H1 (cell line): ENCODE data around the gene SSX2IP. TPM values are rescaled to one million over a fixed set of nuclear protein-coding genes. Genes with fewer than 3 reads are reported as not detected.

ENCODE experiments used
- CTCF ChIA-PET: fragments of 300-600 bp; sonication (Branson Sonifier 250); formaldehyde crosslinking; loops from one replicate; lab custom pipeline; 2021; ENCODE audit not compliant: partially characterized antibody; lab: Charles Lee
- POLR2A ChIA-PET: fragments of 300-600 bp; sonication (Branson Sonifier 250); formaldehyde crosslinking; loops from one replicate; lab custom pipeline; 2021; ENCODE audit warnings: inconsistent platforms; ENCODE audit not compliant: partially characterized antibody; lab: Charles Lee
- DNase-seq, 2 experiments: peaks; one replicate each; pipeline versions ENCODE4 v3.0.0 to v3.0.0-alpha.2; 2010 to 2022; ENCODE audit warnings: low spot score in 2 of 2, low read depth in 1 of 2, mixed read lengths in 1 of 2
- FAIRE-seq: peaks from 2 replicates; lab custom pipeline; 2011; peaks lifted over from hg19 to GRCh38; lab: Jason Lieb, UNC
- H2AFZ ChIP-seq: 2 replicates; pipeline ENCODE4 v1.8.1; 2012; ENCODE audit warnings: low read length, inconsistent platforms
- H2AK5ac ChIP-seq: 2 replicates; pipeline ENCODE4 v1.6.1; 2013; ENCODE audit warnings: low read depth, low read length
- H2BK120ac ChIP-seq: replicated peaks from 2 replicates; pipeline ENCODE3; 2013; ENCODE audit warnings: low read depth, low read length, inconsistent platforms
- H2BK12ac ChIP-seq: 2 replicates; pipeline ENCODE4 v1.6.1; 2013; ENCODE audit warnings: low read depth, low read length
- H2BK15ac ChIP-seq: 2 replicates; pipeline ENCODE4 v1.6.1; 2013; ENCODE audit warnings: low read length
- H2BK20ac ChIP-seq: 2 replicates; pipeline ENCODE4 v1.6.1; 2013; ENCODE audit warnings: low read length
- H2BK5ac ChIP-seq: 2 replicates; pipeline ENCODE4 v1.6.1; 2013; ENCODE audit warnings: low read depth, low read length
- H3K14ac ChIP-seq: 2 replicates; pipeline ENCODE4 v1.6.1; 2013; ENCODE audit warnings: inconsistent platforms; ENCODE audit not compliant: insufficient read length
- H3K18ac ChIP-seq: 2 replicates; pipeline ENCODE4 v1.6.1; 2013; ENCODE audit warnings: low read length; ENCODE audit errors: extremely low read depth
- H3K23ac ChIP-seq: 2 replicates; pipeline ENCODE4 v1.6.1; 2013; ENCODE audit warnings: inconsistent platforms; ENCODE audit not compliant: insufficient read length
- H3K23me2 ChIP-seq: 2 replicates; pipeline ENCODE4 v1.6.1; 2013; ENCODE audit warnings: low read depth, low read length
- H3K27ac ChIP-seq: 2 replicates; pipeline ENCODE4 v1.6.1; 2011; ENCODE audit warnings: low read depth, low read length, inconsistent platforms
- H3K27me3 ChIP-seq, 4 experiments: replicated peaks in 1 of 4; 1 replicate in 1 of 4; 2 replicates in 3 of 4; pipeline versions ENCODE4 v1.6.1 to v1.8.1; 2011 to 2013; ENCODE audit warnings: low read length in 3 of 4, mild to moderate bottlenecking in 3 of 4, inconsistent platforms in 2 of 4, mixed read lengths in 2 of 4, moderate library complexity in 1 of 4; ENCODE audit not compliant: control insufficient read depth in 3 of 4, insufficient read depth in 3 of 4; ENCODE audit errors: extremely low read depth in 1 of 4
- H3K36me3 ChIP-seq, 4 experiments: 2 replicates each; pipeline versions ENCODE4 v1.6.1 to v1.8.1; 2011 to 2013; ENCODE audit warnings: mild to moderate bottlenecking in 4 of 4, low read length in 3 of 4, moderate library complexity in 2 of 4, control low read depth in 1 of 4, inconsistent platforms in 1 of 4; ENCODE audit not compliant: insufficient read depth in 4 of 4, control insufficient read depth in 2 of 4
- H3K4ac ChIP-seq: replicated peaks from 2 replicates; pipeline ENCODE3; 2013; ENCODE audit warnings: low read length, low read depth, mixed read lengths, inconsistent platforms; ENCODE audit not compliant: insufficient read length
- H3K4me1 ChIP-seq, 4 experiments: replicated peaks in 1 of 4; 1 replicate in 1 of 4; 2 replicates in 3 of 4; pipeline versions ENCODE4 v1.6.1 to v1.8.1; 2011 to 2013; ENCODE audit warnings: low read length in 3 of 4, inconsistent platforms in 2 of 4, mixed read lengths in 1 of 4; ENCODE audit not compliant: insufficient read depth in 4 of 4, control insufficient read depth in 3 of 4
- H3K4me2 ChIP-seq, 2 experiments: 2 replicates each; pipeline versions ENCODE4 v1.6.1 to v1.8.1; 2011 to 2013; ENCODE audit warnings: low read depth in 2 of 2, low read length in 2 of 2, control low read depth in 1 of 2, inconsistent platforms in 1 of 2, mild to moderate bottlenecking in 1 of 2; ENCODE audit not compliant: insufficient read depth in 1 of 2
- H3K4me3 ChIP-seq, 4 experiments: fragments of 200-600, 300-600 bp in 1 of 4; sonication (generic), shearing (Covaris generic), sonication (Bioruptor Twin) in 1 of 4; 2 replicates each; pipeline versions ENCODE4 v1.5.1 to v1.8.1; 2011 to 2016; ENCODE audit warnings: low read length in 4 of 4, low read depth in 3 of 4, control low read depth in 2 of 4, inconsistent platforms in 2 of 4, mild to moderate bottlenecking in 2 of 4, mixed read lengths in 1 of 4, moderate library complexity in 1 of 4; ENCODE audit not compliant: insufficient read depth in 2 of 4; ENCODE audit errors: extremely low read depth in 1 of 4
- H3K56ac ChIP-seq: replicated peaks from 2 replicates; pipeline ENCODE3; 2013; ENCODE audit warnings: low read depth, mild to moderate bottlenecking, mixed read lengths, low read length, inconsistent platforms; ENCODE audit not compliant: insufficient read length
- H3K79me1 ChIP-seq: 2 replicates; pipeline ENCODE4 v1.6.1; 2013; ENCODE audit warnings: low read depth, low read length, control low read depth
- H3K79me2 ChIP-seq, 2 experiments: 2 replicates each; pipeline versions ENCODE4 v1.6.1 to v1.8.1; 2012 to 2013; ENCODE audit warnings: low read length in 2 of 2, mild to moderate bottlenecking in 2 of 2, inconsistent platforms in 1 of 2; ENCODE audit not compliant: insufficient read depth in 2 of 2, control insufficient read depth in 1 of 2
- H3K9ac ChIP-seq, 4 experiments: replicated peaks in 1 of 4; 1 replicate in 1 of 4; 2 replicates in 3 of 4; pipeline versions ENCODE4 v1.6.1 to v1.8.1; 2011 to 2013; ENCODE audit warnings: low read depth in 3 of 4, low read length in 3 of 4, control low read depth in 2 of 4, mild to moderate bottlenecking in 2 of 4, moderate library complexity in 2 of 4, inconsistent platforms in 1 of 4; ENCODE audit errors: extremely low read depth in 1 of 4
- H3K9me3 ChIP-seq, 2 experiments: 2 replicates each; pipeline versions ENCODE4 v1.6.1 to v1.8.1; 2012 to 2013; ENCODE audit warnings: mild to moderate bottlenecking in 2 of 2, moderate library complexity in 2 of 2, control low read depth in 1 of 2, inconsistent platforms in 1 of 2, low read depth in 1 of 2, low read length in 1 of 2, mixed read lengths in 1 of 2; ENCODE audit not compliant: insufficient read depth in 2 of 2
- H4K20me1 ChIP-seq, 2 experiments: replicated peaks in 1 of 2; 2 replicates each; pipeline versions ENCODE3 to v1.8.1; 2011 to 2013; ENCODE audit warnings: inconsistent platforms in 2 of 2, low read length in 2 of 2, mild to moderate bottlenecking in 1 of 2; ENCODE audit not compliant: insufficient read depth in 2 of 2, control insufficient read depth in 1 of 2
- H4K5ac ChIP-seq: 2 replicates; pipeline ENCODE4 v1.6.1; 2013; ENCODE audit warnings: low read length, low read depth, mixed read lengths, inconsistent platforms; ENCODE audit not compliant: insufficient read length
- H4K8ac ChIP-seq: 2 replicates; pipeline ENCODE4 v1.8.0; 2013; ENCODE audit warnings: mild to moderate bottlenecking, moderate library complexity, low read length, inconsistent platforms; ENCODE audit not compliant: insufficient read depth; ENCODE audit errors: extremely low read depth
- H4K91ac ChIP-seq: replicated peaks from 2 replicates; pipeline ENCODE3; 2013; ENCODE audit warnings: low read length, mixed read lengths, inconsistent platforms; ENCODE audit not compliant: insufficient read length
- BACH1 ChIP-seq: IDR thresholded peaks from 2 replicates; pipeline ENCODE4 v1.6.1; 2012; ENCODE audit warnings: low read length, improper control_type of control experiment
- JUND ChIP-seq: IDR thresholded peaks from 2 replicates; pipeline ENCODE4 v1.6.1; 2011; ENCODE audit warnings: mild to moderate bottlenecking, improper control_type of control experiment, low read length
- POLR2AphosphoS5 ChIP-seq: IDR thresholded peaks from 2 replicates; pipeline ENCODE4 v1.6.1; 2011; ENCODE audit warnings: low read depth, low read length
- SP1 ChIP-seq: IDR thresholded peaks from 2 replicates; pipeline ENCODE4 v1.6.1; 2011; ENCODE audit warnings: low read depth, low read length
- YY1 ChIP-seq: IDR thresholded peaks from 2 replicates; pipeline ENCODE4 v1.6.1; 2011; ENCODE audit warnings: low read depth, mild to moderate bottlenecking, low read length
- whole genome bisulfite sequencing, 2 experiments: shearing (Covaris generic) in 1 of 2; methylation state at CpG; one replicate each; pipeline versions ENCODE4 v1.1.6 to v1.1.7; 2013 to 2015; ENCODE audit warnings: low lambda C conversion rate in 2 of 2, mixed read lengths in 2 of 2, inconsistent platforms in 1 of 2, low coverage in 1 of 2, missing lambda C conversion rate in 1 of 2; ENCODE audit not compliant: insufficient replicate concordance in 2 of 2, insufficient coverage in 1 of 2, insufficient read length in 1 of 2; ENCODE audit errors: extremely low coverage in 1 of 2, missing lambda C conversion rate in 1 of 2; 5-methylcytosine and 5-hydroxymethylcytosine counted together
- polyA plus RNA-seq, 7 experiments: library from polyadenylated mRNA; depleted of rRNA in 3 of 7; stranded (reverse) in 5 of 7; unstranded in 2 of 7; fragments of >200 nt in 5 of 7; fragments of 200-250 nt in 2 of 7; gene quantifications; 1 replicate in 5 of 7; 2 replicates in 1 of 7; 4 replicates in 1 of 7; pipeline versions ENCODE4 v1.2.1 to v1.2.3, GENCODE V29; 2011 to 2013; ENCODE audit warnings: missing spikeins in 2 of 7, mixed read lengths in 2 of 7
- total RNA-seq: library from RNA; stranded (reverse); fragmentation: NEBNext Ultra II Directional; extraction: Animal tissue kit (Norgen Biotek cat#: 25700); gene quantifications from 2 replicates; pipeline ENCODE4 v1.2.1, GENCODE V29; 2021

The SSX2IP gene
- total and polyA plus RNA-seq, 2 of the 8 experiments (the other 6 are each of a cell fraction or from before 2014, with no cell fraction given): 4.0 to 31.3 TPM

DNA sequence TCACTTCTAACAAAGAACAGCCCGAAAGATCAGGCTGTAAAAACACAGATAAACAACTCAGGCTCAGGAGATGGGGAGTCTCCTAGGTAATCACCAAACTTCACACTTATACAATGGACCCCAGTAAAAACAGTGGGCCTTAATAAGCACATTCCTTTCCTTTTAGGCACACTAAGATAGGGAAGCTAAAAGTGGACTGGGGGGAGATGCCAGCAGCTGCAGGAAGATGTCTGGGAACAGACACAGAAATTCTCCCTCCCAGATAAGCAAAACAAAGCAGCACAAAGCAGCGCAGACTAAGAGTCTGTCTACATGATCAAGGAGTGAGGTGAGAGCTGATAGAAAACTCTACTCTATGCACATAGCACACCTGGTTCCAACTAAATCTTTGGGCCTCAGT, 87.0 kb downstream of the SSX2IP start:
- no peak overlapping the region for H4K8ac ChIP-seq
- no peak overlapping the region for H4K5ac ChIP-seq
- no peak overlapping the region for H3K4ac ChIP-seq
- H3K23ac ChIP-seq: no peak overlapping the region
- TF ChIP-seq SP1: no peak
- no peak for TF ChIP-seq JUND
- TF ChIP-seq YY1: no peak
- TF ChIP-seq POLR2AphosphoS5: no peak
- TF ChIP-seq BACH1: no peak
- H3K18ac ChIP-seq: no peak overlapping the region
- no peak overlapping the region for H3K56ac ChIP-seq
- H3K4me3 ChIP-seq: no peak overlapping the region
- POLR2A ChIA-PET: no interaction called here
- no peak overlapping the region for H2BK20ac ChIP-seq
- no peaks in the 10 kb centered on the region for H4K20me1 ChIP-seq
- H3K14ac ChIP-seq: no peak overlapping the region
- no peak overlapping the region for H2AFZ ChIP-seq
- CTCF ChIA-PET: interaction anchor here (0.6 to 3.2 kb wide), 17 partner anchors 9 to 671 kb away, joined by 3 to 13 read pairs (median 4); partner anchors contain the start of gene CTBS
- no peak overlapping the region for H3K9ac ChIP-seq
- no peak overlapping the region for H2AK5ac ChIP-seq
- no peak overlapping the region for H2BK120ac ChIP-seq
- no peak overlapping the region for H4K91ac ChIP-seq
- peaks cover 20 to 24% of the 10 kb centered on the region in 2 experiments for H3K9me3 ChIP-seq
- no peaks in the 10 kb centered on the region for H3K27me3 ChIP-seq
- H3K79me2 ChIP-seq: no peaks in the 10 kb centered on the region
- H3K79me1 ChIP-seq: no peaks in the 10 kb centered on the region
- no peak for DNase-seq
- H3K23me2 ChIP-seq: no peaks in the 10 kb centered on the region
- H3K4me2 ChIP-seq: no peak overlapping the region
- no peaks in the 10 kb centered on the region; a peak in 1 of 7 replicates for H3K4me1 ChIP-seq
- FAIRE-seq: no peak
- H3K36me3 ChIP-seq: no peaks in the 10 kb centered on the region
- no peak overlapping the region for H3K27ac ChIP-seq
- H2BK5ac ChIP-seq: no peak overlapping the region
- 95% methylated on average over 2 of the region's 2 CpGs; no CpG with 5 or more reads in 1 of the 2 experiments for whole genome bisulfite sequencing, 2 experiments
- no peak overlapping the region for H2BK15ac ChIP-seq
- H2BK12ac ChIP-seq: no peak overlapping the region
